Osteocyte (in vitro differentiated cells): Measurements from ENCODE around the gene MIER2. TPM values are rescaled to one million over a fixed set of nuclear protein-coding genes. Genes with fewer than 3 reads are reported as not detected.

Experiments used
- DNase-seq: peaks from one replicate; pipeline ENCODE4 v3.0.0; 2021; ENCODE audit warnings: mixed read lengths; ENCODE audit not compliant: unreplicated experiment; ENCODE audit errors: extremely low spot score
- H3K27ac Mint-ChIP-seq: one replicate; pipeline ENCODE4 v1.8.0; 2021; ENCODE audit warnings: mild to moderate bottlenecking, mixed read lengths; ENCODE audit not compliant: unreplicated experiment
- H3K27me3 Mint-ChIP-seq: one replicate; pipeline ENCODE4 v1.8.0; 2021; ENCODE audit warnings: mixed read lengths; ENCODE audit not compliant: unreplicated experiment
- H3K36me3 Mint-ChIP-seq: one replicate; pipeline ENCODE4 v1.8.0; 2021; ENCODE audit warnings: mixed read lengths; ENCODE audit not compliant: unreplicated experiment
- H3K4me1 Mint-ChIP-seq: one replicate; pipeline ENCODE4 v1.8.0; 2021; ENCODE audit warnings: mixed read lengths; ENCODE audit not compliant: unreplicated experiment
- H3K4me3 Mint-ChIP-seq: one replicate; pipeline ENCODE4 v1.8.0; 2021; ENCODE audit warnings: mild to moderate bottlenecking, moderate library complexity, mixed read lengths; ENCODE audit not compliant: unreplicated experiment
- H3K9me3 Mint-ChIP-seq: one replicate; pipeline ENCODE4 v1.8.0; 2021; ENCODE audit warnings: mixed read lengths; ENCODE audit not compliant: unreplicated experiment
- total RNA-seq: library from RNA; stranded (reverse); gene quantifications from 2 replicates; pipeline ENCODE4 v1.2.1, GENCODE V29; 2021
- TF ChIP-seq, protein P1 (sequence below): fragments of 200-600 bp; sonication (generic); IDR thresholded peaks from 2 replicates; pipeline ENCODE4 v1.5.0; 2021; ENCODE audit warnings: antibody characterized with exemption, mild to moderate bottlenecking, moderate library complexity

MIER2 gene
- total RNA-seq, 1 donor from 2014 or later: 31.6 TPM

DNA sequence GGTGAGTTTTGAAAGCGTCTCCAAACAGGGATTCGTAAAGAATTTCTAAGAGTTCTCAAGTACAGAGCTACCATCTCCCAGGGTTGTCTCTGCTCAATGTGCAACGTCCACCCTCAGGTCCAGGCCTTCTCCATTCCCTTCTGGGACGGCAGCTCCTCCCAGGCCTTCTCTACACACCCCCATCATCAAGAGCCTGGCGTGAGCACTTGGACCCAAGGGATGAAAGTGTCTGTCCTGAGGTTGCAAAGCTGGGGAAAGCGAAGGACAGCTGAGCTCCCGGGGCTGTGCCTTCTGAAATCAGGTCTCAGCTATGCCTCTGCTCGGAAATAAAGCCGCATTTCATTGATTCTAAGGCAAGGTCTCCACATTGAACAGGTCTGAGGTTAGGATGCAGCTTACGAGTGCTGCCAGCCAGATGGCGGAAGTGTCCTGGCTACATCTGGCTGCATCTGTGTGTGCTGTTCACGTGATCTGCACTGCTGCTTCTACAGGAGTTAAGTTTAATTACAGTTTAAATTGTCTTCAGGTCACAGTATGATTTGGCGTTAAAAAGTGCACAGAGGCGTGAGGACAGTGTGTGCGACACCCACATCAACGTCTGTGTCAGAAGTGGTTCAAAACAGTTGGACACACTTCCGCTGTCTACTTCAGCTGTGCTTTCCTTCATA lies 27.0 kb upstream of the MIER2 start:
- Mint-ChIP-seq H3K27me3 (peaks cover 47% of the 10 kb centered on the region), H3K27ac (no peak overlapping the region), H3K36me3 (no peaks in the 10 kb centered on the region), H3K4me1 (peaks cover 4% of the 10 kb centered on the region), H3K4me3 (no peak overlapping the region), H3K9me3 (no peaks in the 10 kb centered on the region)
- TF ChIP-seq, protein P1, sequence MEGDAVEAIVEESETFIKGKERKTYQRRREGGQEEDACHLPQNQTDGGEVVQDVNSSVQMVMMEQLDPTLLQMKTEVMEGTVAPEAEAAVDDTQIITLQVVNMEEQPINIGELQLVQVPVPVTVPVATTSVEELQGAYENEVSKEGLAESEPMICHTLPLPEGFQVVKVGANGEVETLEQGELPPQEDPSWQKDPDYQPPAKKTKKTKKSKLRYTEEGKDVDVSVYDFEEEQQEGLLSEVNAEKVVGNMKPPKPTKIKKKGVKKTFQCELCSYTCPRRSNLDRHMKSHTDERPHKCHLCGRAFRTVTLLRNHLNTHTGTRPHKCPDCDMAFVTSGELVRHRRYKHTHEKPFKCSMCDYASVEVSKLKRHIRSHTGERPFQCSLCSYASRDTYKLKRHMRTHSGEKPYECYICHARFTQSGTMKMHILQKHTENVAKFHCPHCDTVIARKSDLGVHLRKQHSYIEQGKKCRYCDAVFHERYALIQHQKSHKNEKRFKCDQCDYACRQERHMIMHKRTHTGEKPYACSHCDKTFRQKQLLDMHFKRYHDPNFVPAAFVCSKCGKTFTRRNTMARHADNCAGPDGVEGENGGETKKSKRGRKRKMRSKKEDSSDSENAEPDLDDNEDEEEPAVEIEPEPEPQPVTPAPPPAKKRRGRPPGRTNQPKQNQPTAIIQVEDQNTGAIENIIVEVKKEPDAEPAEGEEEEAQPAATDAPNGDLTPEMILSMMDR: no peak
- peak; percentile 53 for DNase-seq

DNA sequence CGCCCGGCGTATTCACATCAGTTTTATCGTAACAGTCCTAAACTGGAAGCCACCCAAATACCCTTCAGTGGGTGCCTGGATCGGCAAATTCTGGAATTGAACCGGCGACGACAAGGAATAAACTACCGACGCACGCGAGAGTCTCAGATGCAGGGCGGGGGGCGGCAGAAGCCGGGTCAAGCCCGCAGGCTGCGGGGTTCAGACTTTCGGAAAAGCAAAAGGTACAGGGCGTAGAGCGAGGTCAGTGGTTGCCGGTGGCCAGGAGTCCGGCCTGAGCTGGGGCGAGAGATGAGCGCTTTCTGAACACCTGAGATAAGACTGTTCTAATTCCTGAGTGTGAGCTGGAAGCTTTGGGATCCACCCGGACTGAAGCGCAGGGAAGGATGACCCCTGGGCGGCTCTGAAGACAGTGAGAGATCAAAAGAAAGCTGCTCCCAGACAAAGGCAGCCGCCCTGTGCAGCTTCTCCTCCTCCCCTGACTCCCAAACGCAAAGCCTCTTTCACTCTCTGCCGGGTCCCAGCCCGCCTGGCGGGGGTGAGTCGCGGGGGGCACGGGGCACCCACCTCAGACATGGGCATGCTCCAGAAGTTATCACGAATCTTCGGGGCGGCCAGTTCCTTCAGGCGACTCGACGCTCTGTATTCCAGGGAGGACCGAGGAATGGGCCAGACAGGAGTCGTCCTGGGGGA lies 26.2 kb upstream of the MIER2 start:
- Mint-ChIP-seq H3K4me1 (peaks cover 4% of the 10 kb centered on the region), H3K36me3 (no peaks in the 10 kb centered on the region), H3K27me3 (peaks cover 52% of the 10 kb centered on the region), H3K27ac (no peak overlapping the region), H3K9me3 (no peaks in the 10 kb centered on the region), H3K4me3 (no peak overlapping the region)
- peak; percentile 73 for DNase-seq
- TF ChIP-seq, protein P1: no peak

GRCh38 chr19:369876-370275 lies 25.3 kb upstream of the MIER2 start:
- no peak overlapping the region for H3K27ac Mint-ChIP-seq
- H3K9me3 Mint-ChIP-seq: no peaks in the 10 kb centered on the region
- H3K27me3 Mint-ChIP-seq: peaks cover 51% of the 10 kb centered on the region
- TF ChIP-seq, protein P1: no peak
- peaks cover 4% of the 10 kb centered on the region for H3K4me1 Mint-ChIP-seq
- H3K36me3 Mint-ChIP-seq: no peaks in the 10 kb centered on the region
- peak; percentile 76 for DNase-seq
- no peak overlapping the region for H3K4me3 Mint-ChIP-seq

DNA sequence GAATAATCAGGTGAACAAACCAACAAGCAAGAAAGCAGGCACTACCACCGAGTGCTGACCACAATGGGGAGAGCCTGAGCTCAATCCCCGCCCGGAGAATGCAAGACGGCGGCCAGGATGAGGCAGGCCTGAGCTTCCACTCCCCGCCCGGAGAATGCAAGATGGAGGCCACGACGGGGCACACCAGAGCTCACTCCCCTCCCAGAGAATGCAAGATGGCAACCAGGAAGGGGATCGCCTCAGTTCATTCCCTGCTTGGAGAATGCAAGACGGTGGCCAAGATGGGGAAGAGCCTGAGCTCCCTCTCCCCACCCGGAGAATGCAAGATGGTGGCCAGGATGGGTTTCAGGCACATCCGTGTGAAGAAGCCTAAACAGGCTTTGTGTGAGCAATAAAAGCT lies 24.7 kb upstream of the MIER2 start:
- no peaks in the 10 kb centered on the region for H3K9me3 Mint-ChIP-seq
- TF ChIP-seq, protein P1: no peak
- no peaks in the 10 kb centered on the region for H3K36me3 Mint-ChIP-seq
- peaks cover 4% of the 10 kb centered on the region for H3K4me1 Mint-ChIP-seq
- no peak overlapping the region for H3K4me3 Mint-ChIP-seq
- H3K27ac Mint-ChIP-seq: no peak overlapping the region
- peaks cover 51% of the 10 kb centered on the region for H3K27me3 Mint-ChIP-seq
- peak; percentile 83 for DNase-seq

GRCh38 chr19:368630-369024 lies 24.0 kb upstream of the MIER2 start:
- Mint-ChIP-seq H3K36me3 (no peaks in the 10 kb centered on the region), H3K4me1 (peaks cover 4% of the 10 kb centered on the region), H3K9me3 (no peaks in the 10 kb centered on the region), H3K27ac (no peak overlapping the region), H3K27me3 (peaks cover 49% of the 10 kb centered on the region), H3K4me3 (no peak overlapping the region)
- DNase-seq: peak; percentile 30
- TF ChIP-seq, protein P1: no peak
